PC-3 (cell line): ENCODE data around the gene STAMBPL1.

Experiments
- EZH2 ChIP-seq: fragments of 300-600 bp; sonication (generic); IDR thresholded peaks from one replicate; pipeline ENCODE4 v1.6.1; 2017; ENCODE audit warnings: antibody characterized with exemption, mild to moderate bottlenecking, low read length; ENCODE audit not compliant: unreplicated experiment
- TF ChIP-seq, protein P1 (sequence below): fragments of 300-600 bp; sonication (generic); conservative IDR thresholded peaks from 2 replicates; pipeline ENCODE4 v1.5.1; 2017; ENCODE audit warnings: antibody characterized with exemption, low read depth, mild to moderate bottlenecking, low read length

DNA sequence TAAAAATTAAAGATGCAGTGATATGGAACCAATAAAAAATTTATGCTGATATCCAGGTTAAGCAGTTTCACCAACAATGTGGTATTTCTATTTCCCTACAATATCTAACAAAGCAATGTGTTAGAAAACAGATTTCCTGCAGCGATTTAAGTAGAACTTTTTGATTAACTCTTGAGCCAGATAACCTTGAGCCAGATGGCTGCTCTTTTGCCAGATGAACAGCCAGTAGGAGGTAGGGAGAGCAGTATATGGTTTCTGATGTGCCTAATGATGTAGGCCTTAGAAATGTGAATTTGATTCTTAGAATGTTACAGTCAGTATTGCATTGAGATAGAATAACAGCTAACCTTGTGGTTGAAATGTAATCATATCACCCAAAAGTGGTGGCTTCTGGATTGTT lies 31.1 kb downstream of the STAMBPL1 start:
- TF ChIP-seq, protein P1, sequence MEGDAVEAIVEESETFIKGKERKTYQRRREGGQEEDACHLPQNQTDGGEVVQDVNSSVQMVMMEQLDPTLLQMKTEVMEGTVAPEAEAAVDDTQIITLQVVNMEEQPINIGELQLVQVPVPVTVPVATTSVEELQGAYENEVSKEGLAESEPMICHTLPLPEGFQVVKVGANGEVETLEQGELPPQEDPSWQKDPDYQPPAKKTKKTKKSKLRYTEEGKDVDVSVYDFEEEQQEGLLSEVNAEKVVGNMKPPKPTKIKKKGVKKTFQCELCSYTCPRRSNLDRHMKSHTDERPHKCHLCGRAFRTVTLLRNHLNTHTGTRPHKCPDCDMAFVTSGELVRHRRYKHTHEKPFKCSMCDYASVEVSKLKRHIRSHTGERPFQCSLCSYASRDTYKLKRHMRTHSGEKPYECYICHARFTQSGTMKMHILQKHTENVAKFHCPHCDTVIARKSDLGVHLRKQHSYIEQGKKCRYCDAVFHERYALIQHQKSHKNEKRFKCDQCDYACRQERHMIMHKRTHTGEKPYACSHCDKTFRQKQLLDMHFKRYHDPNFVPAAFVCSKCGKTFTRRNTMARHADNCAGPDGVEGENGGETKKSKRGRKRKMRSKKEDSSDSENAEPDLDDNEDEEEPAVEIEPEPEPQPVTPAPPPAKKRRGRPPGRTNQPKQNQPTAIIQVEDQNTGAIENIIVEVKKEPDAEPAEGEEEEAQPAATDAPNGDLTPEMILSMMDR, result no peak
- TF ChIP-seq EZH2, result no peak
